Measurements from ENCODE around the gene LRRC51.
A peak's percentile ranks its signal among the peaks of the same experiment; 100 is the strongest.

LRRC51 gene

DNA sequence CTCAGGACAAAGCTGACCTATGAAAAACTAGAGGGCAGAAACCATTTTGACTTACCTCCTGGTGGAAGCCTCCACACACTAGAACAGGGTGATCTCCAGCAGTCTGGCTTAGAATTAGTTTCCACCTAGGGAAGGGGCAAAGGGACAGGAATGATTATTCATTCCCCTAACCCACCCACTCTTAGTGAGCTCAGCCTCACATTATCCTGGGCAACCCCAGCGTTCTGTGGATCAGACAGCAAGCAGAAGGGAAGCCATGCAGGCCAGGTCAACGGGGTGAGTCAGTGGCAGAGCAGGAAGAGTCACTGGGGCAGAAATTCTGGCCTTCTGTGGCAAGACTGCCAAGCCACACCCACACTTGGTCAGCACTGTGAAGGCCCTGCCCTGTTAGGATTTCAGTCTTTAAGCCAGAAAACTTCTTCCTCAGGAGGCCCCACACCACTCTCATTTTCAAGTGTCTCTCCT lies 10.8 kb upstream of the LRRC51 start:
- FAIRE-seq (no peak), DNase-seq (ENCODE audit: low spot score) (peak; percentile 43)

DNA sequence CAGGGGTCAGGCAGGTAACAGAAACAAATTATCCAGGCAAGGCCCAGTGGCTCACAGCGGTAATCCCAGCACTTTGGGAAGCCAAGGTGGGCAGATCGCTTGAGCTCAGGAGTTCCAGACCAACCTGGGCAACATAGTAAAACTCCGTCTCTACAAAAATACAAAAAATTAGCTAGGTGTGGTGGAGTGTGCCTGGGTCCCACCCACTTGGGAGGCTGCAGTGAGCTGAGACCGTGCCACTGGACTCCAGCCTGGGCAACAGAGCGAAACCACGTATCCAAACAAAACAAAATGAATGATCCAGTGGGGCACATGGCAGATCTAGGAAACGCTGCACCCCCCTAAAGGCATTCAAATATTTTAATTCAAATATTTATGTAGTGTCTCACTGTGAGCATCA lies 10.2 kb upstream of the LRRC51 start:
- DNase-seq (ENCODE audit: low spot score), result no peak
- FAIRE-seq, result no peak

DNA sequence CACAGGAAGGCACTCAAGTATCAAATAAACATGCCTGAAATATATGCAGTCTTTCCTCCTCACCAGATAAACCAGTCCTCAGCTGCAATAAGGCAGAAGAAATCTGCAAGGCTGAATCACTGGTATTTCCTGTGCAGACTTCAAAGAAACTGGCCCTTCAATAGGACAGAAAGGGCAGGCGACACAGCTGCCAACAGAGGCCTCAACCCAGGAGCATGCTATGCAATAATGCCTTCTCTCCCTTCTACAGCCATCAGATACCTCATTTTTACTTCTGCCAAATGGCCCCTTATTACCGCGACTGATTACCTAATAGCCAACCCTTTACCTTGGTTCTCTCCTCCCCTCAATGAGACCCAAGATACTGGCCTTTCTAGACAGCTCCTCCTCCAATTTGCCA lies 8.3 kb upstream of the LRRC51 start:
- FAIRE-seq, result no peak

DNA sequence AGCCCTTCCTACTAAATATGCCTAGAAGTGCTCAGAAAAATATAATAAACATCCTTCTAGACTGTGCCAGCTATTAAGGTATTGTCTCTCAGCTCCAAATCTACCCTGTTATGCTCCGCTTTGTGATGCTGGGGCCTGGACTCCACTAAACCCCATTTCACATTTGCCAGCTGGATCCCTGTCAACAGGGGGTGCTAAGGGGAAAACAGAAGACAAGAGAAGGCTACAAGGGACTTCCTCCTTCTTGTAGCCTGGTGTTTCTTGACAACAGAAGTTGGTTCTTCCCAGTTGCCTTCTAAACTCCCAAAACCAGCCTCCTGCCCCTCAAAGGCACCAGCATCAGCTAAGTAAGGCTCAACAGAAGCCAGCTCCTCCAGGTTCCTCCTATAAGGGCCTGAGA lies 5.5 kb upstream of the LRRC51 start:
- no peak for FAIRE-seq
- DNase-seq (ENCODE audit: low spot score), result no peak

More for the DNA sequence above, 8.3 kb upstream of the LRRC51 start:
- DNase-seq (ENCODE audit: low spot score), result peak; percentile 35

DNA sequence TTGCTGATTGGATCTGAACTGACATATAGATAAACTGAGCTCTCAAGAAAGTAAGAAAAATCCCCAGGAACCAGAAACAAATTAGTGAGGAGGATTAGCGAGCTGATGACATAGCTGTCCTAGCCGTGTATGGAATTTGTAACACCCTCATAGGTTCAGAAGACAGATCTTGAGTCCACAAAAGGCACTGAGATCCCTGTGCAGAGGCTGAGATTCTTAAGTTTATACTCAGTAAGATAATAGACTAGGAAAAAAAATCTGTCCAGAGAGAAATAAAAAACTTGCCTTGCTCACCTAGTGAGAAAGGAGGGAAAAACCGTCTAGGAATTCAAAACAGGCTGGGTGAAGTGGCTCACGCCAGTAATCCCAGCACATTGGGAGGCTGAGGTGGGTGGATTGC lies 4.9 kb upstream of the LRRC51 start:
- no peak for FAIRE-seq
- no peak for DNase-seq (ENCODE audit: low spot score)

DNA sequence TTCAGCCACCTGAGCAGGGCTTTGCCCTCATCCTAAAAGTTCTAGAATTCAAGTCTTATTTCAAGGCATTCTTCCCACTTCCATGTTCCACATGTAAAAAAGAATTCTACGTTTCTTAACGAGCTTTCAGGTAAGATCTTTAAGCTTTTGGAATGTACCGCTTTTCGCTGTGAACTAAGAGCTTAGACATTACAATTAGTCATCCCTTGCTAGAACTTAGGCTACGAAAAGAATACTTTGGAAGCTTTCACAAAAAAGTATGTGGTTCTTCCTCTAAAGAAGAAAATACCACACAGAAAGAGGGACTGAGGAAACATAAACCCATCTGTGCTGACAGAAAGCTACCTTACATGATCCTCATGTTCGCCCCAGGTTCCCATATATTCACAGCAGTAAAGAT lies 2.2 kb upstream of the LRRC51 start:
- FAIRE-seq, result no peak
- no peak for DNase-seq (ENCODE audit: low spot score)

DNA sequence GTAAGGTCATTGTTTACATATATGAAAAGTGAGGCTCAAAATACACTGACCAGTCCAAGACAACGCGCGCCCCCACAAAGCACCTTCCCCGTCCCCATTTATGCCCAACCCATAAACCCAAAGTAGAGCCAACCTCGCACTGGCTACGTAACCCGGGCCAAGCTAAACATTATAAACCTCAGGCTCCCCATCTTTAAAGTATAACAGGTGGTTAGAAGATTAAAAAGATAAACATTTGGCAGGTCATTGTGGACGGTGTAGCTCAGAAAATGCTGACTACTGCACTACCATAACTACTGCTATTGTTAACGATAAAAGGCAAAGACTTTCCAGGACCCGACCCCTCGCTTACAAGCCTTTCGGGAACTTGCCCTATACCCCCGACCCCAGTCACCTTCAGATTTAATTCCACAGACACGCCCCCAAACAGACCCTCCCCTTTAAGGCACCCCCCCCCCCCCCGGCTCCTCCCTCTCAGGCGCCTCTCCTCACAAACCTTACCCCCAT lies 778 bp upstream of the LRRC51 start:
- DNase-seq (ENCODE audit: low spot score), result no peak
- no peak for FAIRE-seq

DNA sequence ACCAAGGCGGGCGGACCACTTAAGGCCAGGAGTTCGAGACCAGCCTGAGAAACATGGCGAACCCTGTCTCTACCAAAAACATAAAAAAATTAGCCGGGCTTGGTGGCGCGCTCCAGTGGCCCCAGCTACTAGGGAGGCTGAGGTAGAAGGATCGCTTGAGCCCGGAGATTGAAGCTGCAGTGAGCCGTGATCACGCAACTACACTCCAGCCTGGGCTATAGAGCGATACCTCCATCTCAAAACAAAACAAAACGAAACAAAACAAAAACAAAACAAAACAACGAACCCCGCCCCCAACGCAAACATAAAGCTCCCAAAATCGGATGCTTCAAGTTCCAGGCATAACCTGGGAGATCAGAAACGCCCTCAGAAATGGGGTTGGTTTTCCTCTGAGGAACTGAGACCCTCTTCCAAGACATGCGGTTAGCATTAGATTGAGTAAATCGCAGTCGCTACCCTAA lies 564 bp downstream of the LRRC51 start:
- no peak for FAIRE-seq
- DNase-seq (ENCODE audit: low spot score), result no peak

DNA sequence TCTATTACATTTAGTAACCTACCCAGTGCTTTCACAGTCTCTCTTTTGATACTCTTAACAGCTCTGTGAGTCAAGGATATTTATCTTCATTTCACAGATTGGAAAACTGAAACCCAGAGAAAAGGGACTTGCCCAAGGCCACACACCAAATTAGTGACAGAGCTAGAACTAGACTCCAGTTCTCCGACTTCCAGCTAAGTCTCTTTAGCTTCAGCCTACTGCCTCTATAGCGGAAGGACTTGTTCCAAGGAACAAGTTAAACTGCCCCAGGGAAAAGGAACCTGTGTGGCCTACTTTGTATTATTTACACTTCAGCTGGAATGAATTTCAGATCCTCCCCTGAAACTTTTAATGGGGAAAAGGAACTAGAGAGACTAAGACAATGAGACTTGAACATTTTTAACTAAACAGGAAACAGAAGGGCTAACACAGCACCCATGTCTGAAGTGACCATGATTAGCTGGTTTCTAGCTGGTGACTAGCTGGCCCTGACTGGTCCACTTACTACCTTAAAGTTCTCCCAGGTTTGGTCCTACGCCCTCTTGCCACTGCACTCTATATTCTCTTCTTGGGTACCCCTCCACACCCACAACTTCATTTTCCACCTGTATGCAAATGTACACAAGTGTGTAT lies 1.3 kb downstream of the LRRC51 start:
- no peak for DNase-seq (ENCODE audit: low spot score)
- no peak for FAIRE-seq

DNA sequence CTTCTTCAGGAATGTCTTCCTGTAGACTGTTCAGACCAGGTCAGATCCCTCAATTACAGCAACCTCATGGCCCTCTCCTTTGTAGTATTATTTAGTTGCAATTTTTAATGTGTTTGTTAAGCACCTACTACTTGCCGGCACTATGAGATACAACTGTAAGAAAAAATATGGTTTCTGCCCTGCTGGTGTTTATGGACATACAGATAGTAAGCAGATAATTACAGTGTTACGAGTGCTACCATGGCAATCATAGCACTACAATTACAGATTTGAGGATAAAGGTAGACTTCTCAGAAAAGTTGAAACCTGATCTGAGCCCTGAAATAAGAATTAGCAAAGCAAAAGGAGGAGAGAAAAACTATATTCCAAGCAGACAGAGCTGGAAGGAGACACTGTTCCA lies 2.8 kb downstream of the LRRC51 start:
- DNase-seq (ENCODE audit: low spot score), result no peak
- FAIRE-seq, result no peak

DNA sequence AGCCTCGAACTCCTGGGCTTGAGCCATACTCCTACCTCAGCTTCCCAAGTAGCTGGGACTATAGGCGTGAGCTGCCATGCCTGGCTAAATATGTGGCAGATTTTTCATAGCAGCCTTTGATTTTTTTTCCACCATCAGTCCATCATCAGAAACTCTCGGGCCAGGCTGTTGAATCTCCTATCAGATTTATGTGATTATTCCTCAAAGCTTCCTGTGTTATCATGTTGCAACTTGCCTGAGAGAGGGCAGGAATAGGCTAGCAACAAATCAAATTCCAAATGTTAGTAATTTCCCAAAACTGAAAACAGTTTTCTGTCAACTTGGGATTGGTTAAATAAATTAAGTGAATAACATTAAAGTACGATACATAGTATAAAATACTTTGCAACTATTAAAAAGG lies 3.4 kb downstream of the LRRC51 start:
- DNase-seq (ENCODE audit: low spot score) (no peak), FAIRE-seq (no peak)

DNA sequence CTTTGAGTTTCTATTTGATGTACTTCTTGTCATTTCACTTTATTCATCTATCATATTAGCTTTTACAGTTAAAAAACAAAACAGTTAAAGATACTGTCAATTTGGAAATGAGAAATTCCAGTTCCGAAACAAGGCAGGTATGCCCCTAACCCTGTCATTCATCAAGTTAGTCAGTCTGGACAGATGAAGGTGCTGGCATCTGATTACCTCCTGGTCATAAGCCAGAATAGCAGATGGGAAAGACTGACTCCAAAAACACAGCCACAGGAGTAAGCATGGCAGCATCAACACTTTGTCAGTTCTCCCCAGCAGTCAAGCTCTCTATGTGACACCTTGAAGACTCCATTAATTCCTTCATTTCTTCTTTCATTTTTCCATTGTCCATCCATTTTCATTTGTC lies 4.3 kb downstream of the LRRC51 start:
- no peak for FAIRE-seq
- DNase-seq (ENCODE audit: low spot score), result no peak

DNA sequence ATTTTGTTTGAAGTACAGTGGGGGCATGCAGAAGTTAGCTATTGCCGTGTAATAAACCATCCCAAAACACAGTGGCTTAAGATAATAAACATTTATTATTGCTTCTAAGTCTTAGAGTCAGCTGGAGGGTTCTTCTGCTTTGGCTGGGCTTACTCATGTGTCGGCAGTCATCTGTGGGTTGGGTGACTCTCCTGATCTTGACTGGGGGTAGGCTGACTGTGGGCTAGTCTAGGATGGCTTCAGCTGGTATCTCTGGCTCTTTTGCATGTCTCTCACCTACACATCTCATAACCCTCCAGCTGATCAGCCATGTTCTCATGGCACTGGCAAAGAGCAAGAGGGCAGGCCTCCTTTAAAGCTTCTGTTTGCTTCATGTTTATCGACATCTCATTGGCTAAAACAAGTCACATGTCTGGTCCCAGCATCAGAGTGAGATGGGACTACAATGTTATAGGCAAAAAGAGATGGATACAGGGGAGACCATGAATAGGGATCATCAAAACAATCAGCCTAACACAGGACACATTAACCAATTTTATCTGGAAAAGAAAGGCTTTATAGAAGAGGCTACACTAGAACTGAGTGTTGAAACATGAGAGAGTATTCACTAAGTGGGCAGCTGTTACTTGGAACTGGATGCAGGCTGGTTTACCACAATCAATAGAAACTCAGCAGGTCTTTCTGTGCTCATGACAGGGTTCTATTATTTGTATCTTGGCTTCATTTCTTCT lies 5.1 kb downstream of the LRRC51 start:
- no peak for FAIRE-seq
- DNase-seq (ENCODE audit: low spot score), result no peak

DNA sequence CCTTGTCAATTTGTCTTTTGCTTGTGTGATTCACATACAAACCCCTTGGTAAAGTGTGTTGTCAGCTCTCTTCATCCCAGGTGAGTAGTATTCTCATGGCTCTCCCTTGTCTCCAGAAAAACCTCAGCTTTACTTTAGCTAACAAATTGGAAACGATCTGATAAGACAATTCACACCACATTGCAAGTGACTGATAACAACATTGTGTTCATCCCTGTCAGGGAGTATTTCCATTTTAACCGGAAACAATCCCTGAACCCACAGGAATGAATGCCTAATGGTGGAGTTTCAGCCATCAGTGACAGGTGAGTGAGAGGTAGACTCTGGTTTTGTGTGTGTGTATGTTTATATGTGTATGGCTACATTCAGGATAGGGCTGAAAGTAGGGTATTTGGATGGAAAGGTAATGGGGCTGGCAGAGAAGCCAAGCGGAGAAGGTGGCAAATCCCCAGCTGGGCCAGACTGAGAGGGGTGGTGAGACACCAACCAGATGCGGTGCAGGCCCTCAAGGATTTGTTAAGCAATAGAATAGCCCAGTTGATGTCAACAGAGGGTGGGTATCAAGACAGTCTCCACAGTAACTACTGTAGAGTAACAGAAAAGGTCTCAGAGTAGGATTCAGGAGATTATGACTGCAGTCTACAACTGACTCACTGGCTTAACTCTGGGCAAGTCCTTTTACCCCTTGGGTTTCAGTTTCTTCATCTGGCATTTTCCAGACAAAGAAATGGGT lies 7.6 kb downstream of the LRRC51 start:
- FAIRE-seq, result no peak
- no peak for DNase-seq (ENCODE audit: low spot score)

DNA sequence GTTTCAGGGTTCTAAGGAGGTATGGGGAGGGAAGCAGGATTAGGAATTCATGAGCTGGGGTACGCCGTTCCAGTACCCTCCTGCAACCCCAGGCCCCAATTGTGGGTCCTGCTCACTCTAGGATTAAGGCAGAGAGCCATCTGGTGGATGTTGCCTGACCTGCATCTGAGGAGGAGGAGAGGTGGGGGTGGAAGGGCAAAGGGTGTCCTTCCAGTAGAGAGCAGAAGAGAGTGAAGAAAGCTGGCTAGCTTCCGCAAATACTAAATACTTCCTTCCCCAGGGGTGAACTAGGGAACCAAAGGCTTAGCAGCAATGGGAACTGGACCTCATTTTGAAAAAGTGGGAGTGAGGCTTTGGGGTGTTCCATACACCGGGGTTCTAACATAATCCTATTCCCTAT lies 10.6 kb downstream of the LRRC51 start:
- peak; percentile 62 for DNase-seq (ENCODE audit: low spot score)

DNA sequence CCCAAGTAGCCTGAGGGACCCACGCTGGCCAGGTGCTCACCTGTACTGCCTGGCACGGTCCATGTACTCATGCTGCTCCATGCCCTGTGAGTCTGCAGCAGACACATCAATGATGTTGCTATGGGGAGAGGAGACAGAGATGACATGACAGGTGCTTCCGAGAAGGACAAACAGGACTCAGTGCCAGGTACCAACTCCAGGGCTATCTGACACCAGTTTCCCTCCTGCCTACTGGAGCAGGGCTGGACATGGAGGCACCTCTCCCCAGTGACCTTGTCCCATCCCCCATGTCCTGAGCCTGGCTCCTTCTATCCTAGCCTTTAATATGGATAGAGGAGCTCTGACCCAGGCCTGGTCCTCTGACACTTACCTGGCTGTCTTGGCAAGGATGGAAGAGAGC lies 18.1 kb downstream of the LRRC51 start:
- no peak for FAIRE-seq
- no peak for DNase-seq (ENCODE audit: low spot score)

More for the DNA sequence above, 10.6 kb downstream of the LRRC51 start:
- FAIRE-seq, result peak; percentile 67

DNA sequence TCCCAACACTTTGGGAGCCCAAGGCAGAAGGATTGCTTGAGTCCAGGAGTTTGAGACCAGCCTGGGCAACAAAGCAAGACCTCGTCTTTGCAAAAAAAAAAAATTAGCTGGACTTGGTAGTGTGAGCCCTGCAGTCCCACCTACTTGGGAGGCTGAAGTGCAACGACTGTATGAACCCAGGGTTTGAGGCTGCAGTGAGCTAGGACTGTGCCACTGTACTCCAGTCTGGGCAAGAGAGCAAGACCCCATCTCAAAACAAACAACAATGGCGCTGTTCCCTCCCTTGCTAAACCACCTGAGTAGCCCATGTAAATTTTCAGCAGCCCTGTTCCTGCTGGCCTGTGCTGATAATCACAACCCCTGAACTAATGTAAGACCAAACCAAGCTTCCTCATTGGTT lies 19.4 kb downstream of the LRRC51 start:
- FAIRE-seq, result no peak

DNA sequence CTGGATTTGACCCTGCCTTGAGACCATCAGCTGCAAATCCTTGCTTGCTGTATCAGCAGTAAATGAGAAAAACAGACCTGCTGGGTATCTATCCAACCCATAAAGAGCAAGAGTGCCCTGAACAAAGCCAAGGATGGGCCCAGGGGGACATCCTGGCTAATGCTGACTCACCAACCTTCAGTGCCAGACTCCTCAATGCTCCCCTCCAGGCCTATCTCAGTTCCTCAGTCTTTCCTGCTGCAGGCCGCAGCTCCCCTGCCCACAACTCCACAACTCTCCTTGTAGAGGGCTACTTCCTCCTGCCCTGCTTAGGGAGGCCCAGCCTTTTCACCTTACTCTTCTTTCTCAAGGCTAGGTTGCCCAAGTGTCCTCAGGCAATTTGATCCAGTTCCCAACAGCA lies 19.8 kb downstream of the LRRC51 start:
- DNase-seq (ENCODE audit: low spot score) (no peak), FAIRE-seq (no peak)

More for the DNA sequence above, 19.4 kb downstream of the LRRC51 start:
- DNase-seq (ENCODE audit: low spot score), result no peak

DNA sequence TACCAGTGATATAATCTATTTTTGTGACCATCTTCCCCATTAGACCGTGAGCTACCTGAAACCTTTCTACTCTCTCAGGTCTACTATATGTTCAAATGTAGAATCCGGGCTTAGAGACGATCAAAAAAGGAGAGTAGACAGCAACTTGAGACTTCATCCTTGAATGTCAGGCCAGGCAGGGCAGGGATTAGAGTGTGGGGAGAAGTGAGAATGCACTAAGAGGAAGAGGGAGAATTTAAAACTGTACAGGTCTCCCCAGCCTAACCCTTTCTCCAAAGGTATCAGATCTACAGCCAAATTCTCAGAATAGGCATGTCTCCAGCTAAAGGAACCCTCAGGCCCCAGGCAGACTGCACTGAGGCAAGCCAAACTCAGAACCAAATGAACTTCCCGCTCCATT lies 21.5 kb downstream of the LRRC51 start:
- DNase-seq (ENCODE audit: low spot score) (no peak), FAIRE-seq (no peak)

DNA sequence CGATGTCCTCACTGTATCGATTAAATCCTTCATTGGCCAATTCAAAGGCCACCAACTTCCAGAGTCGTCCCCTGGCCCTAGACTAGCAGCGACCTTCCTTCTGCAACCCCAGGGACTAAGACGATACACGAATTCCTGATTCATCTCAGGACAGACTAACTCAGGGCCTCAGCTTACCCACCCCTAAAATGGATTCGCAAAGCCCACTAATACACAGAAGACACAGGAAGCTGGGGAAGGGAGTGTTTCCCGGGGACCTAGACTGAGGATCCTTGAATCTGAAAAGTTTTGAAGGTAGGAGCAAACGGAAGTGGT lies 21.9 kb downstream of the LRRC51 start:
- FAIRE-seq, result no peak
- no peak for DNase-seq (ENCODE audit: low spot score)

DNA sequence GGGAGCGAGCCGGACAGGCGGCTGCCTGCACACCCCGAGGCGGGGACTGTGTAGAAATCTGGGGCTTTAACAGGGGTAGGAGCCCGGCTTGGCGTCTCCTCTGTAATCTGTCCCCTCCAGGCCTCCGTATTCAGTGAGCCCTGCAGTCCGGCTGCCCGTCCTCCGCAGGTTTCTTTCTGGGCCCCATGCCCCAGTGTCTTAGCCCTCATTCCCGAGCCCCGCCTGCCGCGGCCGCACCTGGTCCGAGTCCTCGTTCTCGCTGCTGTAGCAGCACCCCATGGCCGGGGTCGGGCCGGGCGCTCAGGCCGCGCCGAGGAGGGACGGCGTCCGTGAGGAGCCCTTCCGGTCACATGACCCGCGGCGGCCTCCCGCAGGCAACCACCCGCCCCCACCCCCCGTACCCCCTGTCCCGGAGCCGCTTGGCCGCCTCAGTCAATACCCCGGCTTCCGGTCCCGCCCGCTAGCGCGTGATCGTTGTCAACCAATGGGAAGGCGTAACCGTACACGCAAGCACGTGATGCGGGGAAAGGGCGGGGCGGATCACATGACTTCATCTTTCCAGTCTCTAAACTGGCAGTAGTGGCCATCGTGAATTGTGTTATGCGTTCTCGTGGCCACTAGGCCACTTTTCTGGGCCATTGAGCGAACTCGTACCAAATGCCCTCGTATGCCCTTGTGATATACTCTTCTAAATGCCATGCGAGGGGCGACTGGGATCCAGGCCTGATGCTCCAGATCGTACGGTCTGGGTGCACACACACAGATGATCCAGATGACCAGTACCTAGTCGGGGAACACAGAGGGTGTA lies 22.5 kb downstream of the LRRC51 start, which contains the start of gene LAMTOR1:
TSS of gene LAMTOR1 (minus strand) at position 352 of the 808 bp plus-strand sequence. CDS start at position 279, 73 bp downstream.
- FAIRE-seq, result peak; percentile 89

More for the DNA sequence above, 22.5 kb downstream of the LRRC51 start, which contains the start of gene LAMTOR1:
- peak; percentile 97 for DNase-seq (ENCODE audit: low spot score)

Measured in urothelium cell line (cell line).